Smooth muscle cell of the brain vasculature (primary cell): Measurements from ENCODE around the gene ONECUT3.
"Not testable (repeated sequence)": the region's sequence is repeated elsewhere in the genome, so short reads cannot be mapped to it uniquely, and the experiment has no call there.

Experiments
- DNase-seq: peaks from one replicate; pipeline ENCODE4 v3.0.0-alpha.2; 2012; ENCODE audit warnings: low read depth, low spot score

ONECUT3 gene

GRCh38 chr19:1752757-1753728 is at the start of gene ONECUT3:
TSS of gene ONECUT3 (plus strand) at chr19:1753506. CDS start at chr19:1753663, 157 bp downstream.
- no peak for DNase-seq

- DNase-seq: no peak
Observed at GRCh38 chr19:1704339-1704738, 49.0 kb upstream of the ONECUT3 start.

GRCh38 chr19:1705367-1705766 is 47.9 kb upstream of the ONECUT3 start:
- DNase-seq: no peak

GRCh38 chr19:1706646-1707045 is 46.7 kb upstream of the ONECUT3 start:
- not testable (repeated sequence) for DNase-seq

- no peak for DNase-seq
Observed at GRCh38 chr19:1707240-1707639, 46.1 kb upstream of the ONECUT3 start.

- DNase-seq: no peak
Observed at GRCh38 chr19:1713170-1713569, 40.1 kb upstream of the ONECUT3 start.

- DNase-seq: no peak
Observed at GRCh38 chr19:1715540-1715939, 37.8 kb upstream of the ONECUT3 start.

GRCh38 chr19:1717200-1717969 is 35.9 kb upstream of the ONECUT3 start:
- DNase-seq: no peak

- DNase-seq: no peak
Observed at GRCh38 chr19:1717970-1718264, 35.4 kb upstream of the ONECUT3 start.

GRCh38 chr19:1718420-1719291 is 34.6 kb upstream of the ONECUT3 start:
- no peak for DNase-seq

GRCh38 chr19:1719519-1719918 is 33.8 kb upstream of the ONECUT3 start:
- no peak for DNase-seq

GRCh38 chr19:1720237-1720636 is 33.1 kb upstream of the ONECUT3 start:
- DNase-seq: no peak

- DNase-seq: no peak
Observed at GRCh38 chr19:1725100-1726064, 27.9 kb upstream of the ONECUT3 start.

- no peak for DNase-seq
Observed at GRCh38 chr19:1728816-1729567, 24.3 kb upstream of the ONECUT3 start.

- no peak for DNase-seq
Observed at GRCh38 chr19:1729568-1729925, 23.8 kb upstream of the ONECUT3 start.

GRCh38 chr19:1730157-1730556 is 23.1 kb upstream of the ONECUT3 start:
- DNase-seq: no peak

GRCh38 chr19:1734321-1734966 is 18.9 kb upstream of the ONECUT3 start:
- no peak for DNase-seq

GRCh38 chr19:1736280-1736679 is 17.0 kb upstream of the ONECUT3 start:
- DNase-seq: no peak

GRCh38 chr19:1736927-1737326 is 16.4 kb upstream of the ONECUT3 start:
- no peak for DNase-seq
